Left renal pelvis (tissue), 4 donors: ENCODE results near the gene TMEM200C. TPM values are rescaled to one million over a fixed set of nuclear protein-coding genes. Genes with fewer than 3 reads are reported as not detected.

Source experiments
- DNase-seq, 4 donors: peaks; one replicate each; pipeline ENCODE4 v3.0.0-alpha.2; 2013; ENCODE audit warnings: low read depth in 4 of 4, low spot score in 3 of 4
- polyA plus RNA-seq, 4 donors: library from polyadenylated mRNA; unstranded; fragments of 120-200 nt; gene quantifications; one replicate each; pipeline ENCODE4 v1.2.1, GENCODE V29; 2013; ENCODE audit not compliant: insufficient read length in 4 of 4

TMEM200C gene
- 1 to 10 TPM in 3 of 4 donors, under 1 TPM in 1; 0.50 to 2.0 (median 1.3) TPM for polyA plus RNA-seq

GRCh38 chr18:5895299-5895875 is at the start of gene TMEM200C:
TMEM200C (minus strand) TSS chr18:5895522; CDS start chr18:5892063, 3,459 bp downstream.
- DNase-seq = no peak

GRCh38 chr18:5944448-5944847 is 49.1 kb upstream of the TMEM200C start:
- DNase-seq = no peak

- DNase-seq = no peak
Measured at GRCh38 chr18:5943514-5943913, 48.2 kb upstream of the TMEM200C start.

- DNase-seq = no peak
Measured at GRCh38 chr18:5942591-5942990, 47.3 kb upstream of the TMEM200C start.

- DNase-seq = no peak
Measured at GRCh38 chr18:5941890-5942289, 46.6 kb upstream of the TMEM200C start.

GRCh38 chr18:5939801-5940667 is 44.7 kb upstream of the TMEM200C start:
- DNase-seq = no peak

- DNase-seq = no peak
Measured at GRCh38 chr18:5937795-5938194, 42.5 kb upstream of the TMEM200C start.

GRCh38 chr18:5937121-5937520 is 41.8 kb upstream of the TMEM200C start:
- no peak for DNase-seq

- DNase-seq = no peak
Measured at GRCh38 chr18:5930789-5931188, 35.5 kb upstream of the TMEM200C start.

- no peak for DNase-seq
Measured at GRCh38 chr18:5918205-5918858, 23.0 kb upstream of the TMEM200C start.

- DNase-seq = no peak
Measured at GRCh38 chr18:5914951-5915350, 19.6 kb upstream of the TMEM200C start.

GRCh38 chr18:5914016-5914415 is 18.7 kb upstream of the TMEM200C start:
- no peak for DNase-seq

- DNase-seq = no peak
Measured at GRCh38 chr18:5912566-5912965, 17.2 kb upstream of the TMEM200C start.

- no peak for DNase-seq
Measured at GRCh38 chr18:5909125-5909524, 13.8 kb upstream of the TMEM200C start.

GRCh38 chr18:5903386-5903785 is 8.1 kb upstream of the TMEM200C start:
- DNase-seq = no peak

- DNase-seq = no peak
Measured at GRCh38 chr18:5900262-5900661, 4.9 kb upstream of the TMEM200C start.

- no peak for DNase-seq
Measured at GRCh38 chr18:5899835-5900234, 4.5 kb upstream of the TMEM200C start.

GRCh38 chr18:5895876-5896740 is 786 bp upstream of the TMEM200C start:
- DNase-seq = no peak

- DNase-seq = no peak
Measured at GRCh38 chr18:5894611-5895298, 567 bp downstream of the TMEM200C start.
